Loucy (cell line): Measurements from ENCODE around the gene CHIC2.

ENCODE experiments used
- H2AFZ ChIP-seq: fragments of 200-600 bp; sonication (generic); 2 replicates; pipeline ENCODE4 v1.6.0; 2016; ENCODE audit warnings: antibody characterized with exemption, mild to moderate bottlenecking, low read length, moderate library complexity
- H3F3A ChIP-seq: fragments of 200-600 bp; 2 replicates; pipeline ENCODE4 v1.6.0; 2016; ENCODE audit warnings: antibody characterized with exemption, low read depth, mild to moderate bottlenecking
- H3K27me3 ChIP-seq: fragments of 200-600 bp; sonication (generic); 2 replicates; pipeline ENCODE4 v1.6.1; 2014; ENCODE audit warnings: low read length, mild to moderate bottlenecking; ENCODE audit not compliant: insufficient read depth, poor library complexity, severe bottlenecking
- H3K36me3 ChIP-seq: fragments of 200-600 bp; sonication (generic); 2 replicates; pipeline ENCODE4 v1.6.1; 2016; ENCODE audit warnings: low read length; ENCODE audit not compliant: insufficient read depth
- H3K4me1 ChIP-seq: fragments of 200-600 bp; sonication (generic); 2 replicates; pipeline ENCODE4 v1.5.1; 2014; ENCODE audit warnings: low read length, mild to moderate bottlenecking; ENCODE audit not compliant: insufficient read depth, poor library complexity, severe bottlenecking
- H3K4me2 ChIP-seq: fragments of 200-600 bp; sonication (generic); 2 replicates; pipeline ENCODE4 v1.6.0; 2014; ENCODE audit warnings: antibody characterized with exemption, low read length, low read depth, mild to moderate bottlenecking; ENCODE audit not compliant: poor library complexity, severe bottlenecking
- H3K4me3 ChIP-seq: fragments of 200-600 bp; sonication (generic); 2 replicates; pipeline ENCODE4 v1.5.1; 2014; ENCODE audit warnings: low read length, mild to moderate bottlenecking, mixed read lengths; ENCODE audit not compliant: poor library complexity, severe bottlenecking
- H3K79me2 ChIP-seq: fragments of 200-600 bp; sonication (generic); 2 replicates; pipeline ENCODE4 v1.6.1; 2014; ENCODE audit warnings: low read length; ENCODE audit not compliant: insufficient read depth
- H3K9ac ChIP-seq: fragments of 200-600 bp; sonication (generic); 2 replicates; pipeline ENCODE4 v1.6.0; 2014; ENCODE audit warnings: mild to moderate bottlenecking, low read depth, low read length, moderate library complexity; ENCODE audit not compliant: poor library complexity, severe bottlenecking
- H3K9me2 ChIP-seq: fragments of 200-600 bp; sonication (generic); replicated peaks from 2 replicates; pipeline ENCODE4 v1.6.1; 2016; ENCODE audit warnings: low read depth, low read length, mixed read lengths
- H3K9me3 ChIP-seq: fragments of 200-600 bp; sonication (generic); 2 replicates; pipeline ENCODE4 v1.6.1; 2014; ENCODE audit warnings: mild to moderate bottlenecking, antibody characterized with exemption, low read length, low read depth; ENCODE audit not compliant: insufficient read depth
- H4K20me1 ChIP-seq: fragments of 200-600 bp; sonication (generic); 2 replicates; pipeline ENCODE4 v1.6.0; 2014; ENCODE audit warnings: antibody characterized with exemption, low read length, mild to moderate bottlenecking; ENCODE audit not compliant: insufficient read depth, poor library complexity, severe bottlenecking
- EZH2phosphoT487 ChIP-seq: fragments of 200-600 bp; IDR thresholded peaks from 2 replicates; pipeline ENCODE4 v1.6.1; 2018; ENCODE audit warnings: antibody characterized with exemption, mild to moderate bottlenecking, moderate library complexity, borderline replicate concordance
- TF ChIP-seq, protein P1 (sequence below): fragments of 200-600 bp; sonication (generic); conservative IDR thresholded peaks from 2 replicates; pipeline ENCODE4 v1.5.1; 2014; ENCODE audit warnings: mild to moderate bottlenecking, antibody characterized with exemption, low read length

The CHIC2 gene

GRCh38 chr4:53997898-53998297 lies 66.5 kb downstream of the CHIC2 start:
- no peaks in the 10 kb centered on the region for H4K20me1 ChIP-seq
- H3K27me3 ChIP-seq: no peaks in the 10 kb centered on the region
- TF ChIP-seq, protein P1, sequence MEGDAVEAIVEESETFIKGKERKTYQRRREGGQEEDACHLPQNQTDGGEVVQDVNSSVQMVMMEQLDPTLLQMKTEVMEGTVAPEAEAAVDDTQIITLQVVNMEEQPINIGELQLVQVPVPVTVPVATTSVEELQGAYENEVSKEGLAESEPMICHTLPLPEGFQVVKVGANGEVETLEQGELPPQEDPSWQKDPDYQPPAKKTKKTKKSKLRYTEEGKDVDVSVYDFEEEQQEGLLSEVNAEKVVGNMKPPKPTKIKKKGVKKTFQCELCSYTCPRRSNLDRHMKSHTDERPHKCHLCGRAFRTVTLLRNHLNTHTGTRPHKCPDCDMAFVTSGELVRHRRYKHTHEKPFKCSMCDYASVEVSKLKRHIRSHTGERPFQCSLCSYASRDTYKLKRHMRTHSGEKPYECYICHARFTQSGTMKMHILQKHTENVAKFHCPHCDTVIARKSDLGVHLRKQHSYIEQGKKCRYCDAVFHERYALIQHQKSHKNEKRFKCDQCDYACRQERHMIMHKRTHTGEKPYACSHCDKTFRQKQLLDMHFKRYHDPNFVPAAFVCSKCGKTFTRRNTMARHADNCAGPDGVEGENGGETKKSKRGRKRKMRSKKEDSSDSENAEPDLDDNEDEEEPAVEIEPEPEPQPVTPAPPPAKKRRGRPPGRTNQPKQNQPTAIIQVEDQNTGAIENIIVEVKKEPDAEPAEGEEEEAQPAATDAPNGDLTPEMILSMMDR: no peak
- TF ChIP-seq EZH2phosphoT487: no peak
- no peaks in the 10 kb centered on the region for H3K9me3 ChIP-seq
- no peak overlapping the region for H3K4me3 ChIP-seq
- no peaks in the 10 kb centered on the region for H3K9me2 ChIP-seq
- peaks cover 7% of the 10 kb centered on the region; the same call in 1 of the 2 replicates for H3K36me3 ChIP-seq
- H3F3A ChIP-seq: no peaks in the 10 kb centered on the region
- H2AFZ ChIP-seq: no peak overlapping the region
- H3K4me1 ChIP-seq: peaks cover 6% of the 10 kb centered on the region
- no peak overlapping the region for H3K4me2 ChIP-seq
- H3K9ac ChIP-seq: no peak overlapping the region
- no peaks in the 10 kb centered on the region for H3K79me2 ChIP-seq

DNA sequence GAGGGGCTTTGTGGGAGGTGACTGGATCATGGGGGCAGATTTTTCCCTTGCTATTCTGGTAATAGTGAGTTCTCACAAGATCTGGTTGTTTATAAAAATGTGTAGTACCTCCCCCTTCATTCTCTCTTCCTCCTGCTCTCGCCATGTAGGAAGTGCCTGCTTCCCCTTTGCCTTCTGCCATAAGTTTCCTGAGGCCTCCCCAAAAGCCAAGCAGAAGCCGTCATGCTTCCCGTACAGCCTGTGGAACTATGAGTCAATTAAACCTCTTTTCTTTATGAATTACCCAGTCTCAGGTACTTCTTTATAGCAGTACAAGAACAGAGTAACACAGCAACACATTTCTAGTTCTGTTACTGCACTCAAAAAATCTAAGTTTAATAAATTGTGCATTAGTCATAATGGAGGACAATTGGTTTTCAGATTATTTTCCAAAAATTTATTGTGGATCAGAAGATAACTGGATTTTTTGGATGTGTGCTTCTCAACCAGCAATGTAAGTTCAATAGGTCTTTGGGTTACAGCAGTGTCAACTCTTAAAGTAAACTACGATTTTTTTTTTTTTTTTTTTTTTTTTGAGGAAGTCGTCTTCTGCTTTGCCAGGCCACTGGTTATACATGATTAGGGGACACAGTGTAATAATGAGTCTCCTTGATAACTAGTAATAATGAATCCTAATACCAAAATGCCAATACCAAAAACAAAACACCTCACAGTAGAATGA lies 69.9 kb downstream of the CHIC2 start:
- Histone ChIP-seq H3K4me2 (no peak overlapping the region), H3K4me1 (peaks cover 6% of the 10 kb centered on the region)

DNA sequence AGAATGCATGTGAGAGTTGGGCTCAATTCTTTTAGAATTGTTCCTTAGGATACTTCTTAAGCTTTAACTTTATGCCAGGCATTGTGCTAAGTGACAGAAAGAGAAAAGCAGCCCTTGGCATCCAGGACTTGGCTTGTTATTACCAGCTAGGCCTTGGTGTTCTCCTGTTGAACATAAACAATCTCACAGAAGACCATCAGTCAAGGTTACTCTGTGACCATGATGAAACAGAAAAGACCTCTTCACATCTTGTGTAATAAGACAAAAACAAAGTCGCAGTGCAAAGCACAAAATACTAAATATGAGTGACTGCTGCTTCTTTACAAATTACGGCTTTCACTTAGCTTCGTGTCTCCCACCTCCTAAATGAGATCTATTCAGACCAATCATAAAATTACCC lies 71.6 kb downstream of the CHIC2 start:
- TF ChIP-seq EZH2phosphoT487: no peak
- TF ChIP-seq, protein P1: no peak
- H3K4me2 ChIP-seq: no peak overlapping the region
- peaks cover 6% of the 10 kb centered on the region for H3K4me1 ChIP-seq
- no peaks in the 10 kb centered on the region for H4K20me1 ChIP-seq
- no peaks in the 10 kb centered on the region for H3K9me3 ChIP-seq
- H3F3A ChIP-seq: no peaks in the 10 kb centered on the region
- H3K9me2 ChIP-seq: no peaks in the 10 kb centered on the region
- no peaks in the 10 kb centered on the region for H3K27me3 ChIP-seq
- no peaks in the 10 kb centered on the region for H3K79me2 ChIP-seq
- H3K9ac ChIP-seq: no peak overlapping the region
- H3K36me3 ChIP-seq: no peaks in the 10 kb centered on the region
- H3K4me3 ChIP-seq: no peak overlapping the region
- no peak overlapping the region for H2AFZ ChIP-seq

More for the DNA sequence above, 69.9 kb downstream of the CHIC2 start:
- Histone ChIP-seq H3K9me3 (no peaks in the 10 kb centered on the region), H4K20me1 (no peaks in the 10 kb centered on the region), H3K4me3 (no peak overlapping the region), H2AFZ (no peak overlapping the region), H3K27me3 (no peaks in the 10 kb centered on the region), H3K36me3 (no peaks in the 10 kb centered on the region), H3K9me2 (no peaks in the 10 kb centered on the region), H3F3A (no peaks in the 10 kb centered on the region), H3K79me2 (no peaks in the 10 kb centered on the region), H3K9ac (no peak overlapping the region)
- TF ChIP-seq EZH2phosphoT487: no peak
- TF ChIP-seq, protein P1: no peak
